ENCODE data around the gene CDO1.

The CDO1 gene

DNA sequence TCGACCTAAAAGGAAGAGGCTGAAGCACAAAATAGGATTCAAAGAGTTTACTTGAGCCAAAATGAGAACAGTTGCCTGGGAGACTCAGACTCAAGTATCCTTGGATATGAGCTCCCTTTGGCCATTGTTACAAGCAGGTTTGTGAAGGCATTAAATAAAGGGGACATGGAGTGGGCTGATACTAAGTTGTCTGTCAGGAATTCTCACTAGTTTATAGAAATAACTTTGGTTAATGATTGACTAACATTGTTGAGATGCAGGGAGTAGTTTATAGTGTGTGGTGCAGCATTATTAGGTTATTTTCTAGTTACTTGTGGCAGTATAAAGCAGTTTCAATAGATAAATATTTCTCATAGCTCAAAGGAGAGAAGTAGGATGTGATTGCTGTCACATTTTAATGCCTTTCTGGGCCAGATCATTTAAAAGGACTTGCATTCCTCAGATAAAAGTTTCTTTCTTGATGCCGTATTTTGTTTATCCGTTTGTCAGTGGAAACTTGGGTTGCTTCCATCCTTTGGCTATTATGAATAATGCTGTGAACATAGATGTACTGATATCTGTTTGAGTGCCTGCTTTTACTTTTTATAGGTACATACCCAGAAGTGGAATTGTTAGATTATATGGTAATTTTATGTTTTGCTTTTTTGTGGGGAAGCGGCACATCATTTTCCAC, 34.4 kb upstream of the CDO1 start:
- TF ChIP-seq, protein P1, sequence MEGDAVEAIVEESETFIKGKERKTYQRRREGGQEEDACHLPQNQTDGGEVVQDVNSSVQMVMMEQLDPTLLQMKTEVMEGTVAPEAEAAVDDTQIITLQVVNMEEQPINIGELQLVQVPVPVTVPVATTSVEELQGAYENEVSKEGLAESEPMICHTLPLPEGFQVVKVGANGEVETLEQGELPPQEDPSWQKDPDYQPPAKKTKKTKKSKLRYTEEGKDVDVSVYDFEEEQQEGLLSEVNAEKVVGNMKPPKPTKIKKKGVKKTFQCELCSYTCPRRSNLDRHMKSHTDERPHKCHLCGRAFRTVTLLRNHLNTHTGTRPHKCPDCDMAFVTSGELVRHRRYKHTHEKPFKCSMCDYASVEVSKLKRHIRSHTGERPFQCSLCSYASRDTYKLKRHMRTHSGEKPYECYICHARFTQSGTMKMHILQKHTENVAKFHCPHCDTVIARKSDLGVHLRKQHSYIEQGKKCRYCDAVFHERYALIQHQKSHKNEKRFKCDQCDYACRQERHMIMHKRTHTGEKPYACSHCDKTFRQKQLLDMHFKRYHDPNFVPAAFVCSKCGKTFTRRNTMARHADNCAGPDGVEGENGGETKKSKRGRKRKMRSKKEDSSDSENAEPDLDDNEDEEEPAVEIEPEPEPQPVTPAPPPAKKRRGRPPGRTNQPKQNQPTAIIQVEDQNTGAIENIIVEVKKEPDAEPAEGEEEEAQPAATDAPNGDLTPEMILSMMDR (IDR thresholded peaks at IDR 0.05; ENCODE audit: low read depth, low read length): no peak
- DNase-seq (ENCODE audit: extremely low read depth, low read depth): no peak

DNA sequence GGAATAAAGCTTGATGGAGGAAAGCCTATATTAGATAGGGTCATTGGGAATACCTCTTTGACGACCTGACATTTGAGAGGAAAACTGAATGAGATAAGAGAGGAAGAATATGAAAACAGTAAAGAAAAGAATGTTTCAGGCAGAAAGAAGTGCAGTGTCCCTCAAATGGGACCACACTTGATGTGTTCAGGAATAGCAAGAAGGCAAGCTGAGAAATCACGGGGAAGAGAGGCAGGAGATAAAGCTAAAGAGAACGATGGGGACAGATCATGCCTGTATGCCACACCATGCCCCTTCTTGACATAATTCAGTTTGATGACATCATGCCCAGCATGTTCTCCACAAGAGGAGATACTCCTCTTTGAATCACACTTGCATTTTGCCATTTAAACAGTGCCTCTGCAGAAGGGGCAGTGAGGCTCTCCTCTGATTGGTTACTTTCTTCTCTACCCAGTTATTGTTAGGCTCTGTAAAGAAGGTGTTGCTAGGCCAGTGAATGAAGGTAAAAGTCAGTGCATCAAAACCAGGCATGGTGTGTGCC, 32.9 kb upstream of the CDO1 start:
- TF ChIP-seq, protein P1 (IDR thresholded peaks at IDR 0.05; ENCODE audit: low read depth, low read length): no peak
- no peak for DNase-seq (ENCODE audit: extremely low read depth, low read depth)

DNA sequence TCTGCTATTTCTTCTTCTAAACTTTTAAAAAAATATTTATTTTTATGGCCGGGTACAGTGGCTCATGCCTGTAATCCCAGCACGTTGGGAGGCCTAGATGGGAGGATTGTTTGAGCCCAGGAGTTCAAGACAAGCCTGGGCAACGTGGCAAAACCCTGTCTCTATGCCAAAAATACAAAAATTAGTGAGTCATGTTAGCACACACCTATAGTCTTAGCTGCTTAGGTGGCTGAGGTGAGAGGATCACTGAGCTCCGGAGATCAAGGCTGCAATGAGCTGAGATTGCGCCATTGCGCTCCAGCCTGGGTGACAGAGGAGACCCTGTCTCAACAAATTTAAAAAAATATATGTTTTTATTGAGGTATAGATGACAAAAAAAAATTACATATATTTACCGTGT, 30.8 kb upstream of the CDO1 start:
- DNase-seq (ENCODE audit: extremely low read depth, low read depth): no peak
- TF ChIP-seq, protein P1 (IDR thresholded peaks at IDR 0.05; ENCODE audit: low read depth, low read length): no peak

DNA sequence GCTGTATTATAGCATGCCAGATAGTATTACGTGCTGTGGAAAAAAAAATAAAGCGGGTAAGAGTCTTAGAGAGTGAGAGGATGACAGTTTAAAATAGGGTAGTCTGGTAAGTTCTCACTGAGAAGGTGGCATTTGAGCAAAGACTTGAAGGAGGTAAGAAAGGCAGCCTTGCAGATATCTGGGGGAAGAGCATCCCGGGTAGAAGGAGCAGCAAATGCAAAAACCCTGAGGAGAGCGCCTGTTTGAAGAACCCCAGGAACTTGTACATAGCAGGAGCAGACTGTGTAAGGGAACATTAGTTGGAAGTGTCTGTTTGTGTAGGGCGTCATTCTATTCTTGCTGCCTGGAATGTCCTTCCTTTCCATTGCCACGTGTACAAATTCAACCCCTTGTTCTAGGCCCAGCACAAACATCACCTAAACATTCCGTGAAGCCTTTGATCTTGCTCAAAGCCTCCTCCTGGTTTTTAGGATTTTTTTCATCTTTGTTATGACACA, 27.9 kb upstream of the CDO1 start:
- no peak for DNase-seq (ENCODE audit: extremely low read depth, low read depth)

DNA sequence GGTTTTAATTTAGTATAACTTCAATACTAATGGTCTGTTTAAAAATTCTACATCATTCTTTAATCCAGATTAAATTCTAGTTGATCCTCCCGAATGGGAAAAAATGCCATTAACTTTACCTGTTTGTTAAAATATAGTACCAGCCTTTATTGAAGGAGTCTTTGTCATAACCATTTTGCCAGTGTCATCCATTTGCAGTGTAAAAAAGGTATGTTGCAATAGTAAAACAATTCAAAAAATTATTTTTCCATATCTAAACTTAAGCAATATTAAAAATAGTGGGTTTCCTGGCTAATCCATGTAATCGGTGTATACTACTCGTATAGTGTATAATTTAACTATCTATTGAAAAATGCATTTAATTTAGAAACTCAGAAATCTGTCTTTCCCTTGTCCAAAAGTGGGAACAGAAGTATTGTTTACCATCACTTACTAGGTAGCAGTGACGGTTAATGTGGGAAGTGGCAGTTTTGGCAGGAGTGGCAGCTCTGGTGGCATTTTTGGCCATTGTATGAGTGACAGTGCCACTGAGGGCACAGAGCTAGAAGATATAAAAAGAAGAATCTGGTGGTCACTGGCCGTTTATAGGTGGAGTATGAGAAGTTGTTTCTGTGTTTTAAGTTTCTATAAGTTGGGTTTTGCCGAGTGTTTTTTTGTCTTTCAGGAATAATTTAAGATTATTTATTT, 27.1 kb upstream of the CDO1 start:
- no peak for DNase-seq (ENCODE audit: extremely low read depth, low read depth)
- TF ChIP-seq, protein P1 (IDR thresholded peaks at IDR 0.05; ENCODE audit: low read depth, low read length): no peak

More for the DNA sequence above, 27.9 kb upstream of the CDO1 start:
- TF ChIP-seq, protein P1 (IDR thresholded peaks at IDR 0.05; ENCODE audit: low read depth, low read length): no peak

DNA sequence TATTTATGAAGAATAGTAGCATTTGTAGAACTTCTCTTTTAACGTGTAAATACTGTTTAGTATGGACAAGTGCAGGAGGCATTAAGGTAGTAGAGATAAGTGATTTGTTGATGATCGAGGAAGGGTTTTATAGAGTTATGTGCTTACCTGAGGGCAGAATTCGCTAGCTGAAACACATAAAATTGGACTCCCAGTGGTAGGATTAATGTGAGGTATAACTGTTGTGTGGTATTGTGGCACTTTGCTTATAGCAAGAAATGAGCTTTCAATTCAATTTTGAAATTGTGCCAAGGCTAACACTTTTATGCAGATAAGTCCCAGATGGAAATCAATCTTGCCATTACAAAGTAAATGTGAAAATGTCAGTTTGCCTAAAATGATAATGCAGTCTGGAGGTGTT, 26.5 kb upstream of the CDO1 start:
- TF ChIP-seq, protein P1 (IDR thresholded peaks at IDR 0.05; ENCODE audit: low read depth, low read length): no peak
- no peak for DNase-seq (ENCODE audit: extremely low read depth, low read depth)
